GM10266 (cell line): ENCODE results near the gene CHCHD4.

Source experiments
- DNase-seq: peaks from one replicate; pipeline ENCODE4 v3.0.0; 2012; ENCODE audit errors: extremely low spot score
- CTCF ChIP-seq: IDR thresholded peaks from 2 replicates; pipeline ENCODE4 v1.5.1; 2012; ENCODE audit warnings: mild to moderate bottlenecking, low read depth; ENCODE audit not compliant: control insufficient read depth, insufficient read depth; ENCODE audit errors: missing control alignments

The CHCHD4 gene

GRCh38 chr3:14148041-14148985 is 23.6 kb upstream of the CHCHD4 start:
- DNase-seq, result no peak
- TF ChIP-seq CTCF, result no peak

- DNase-seq, result no peak
- TF ChIP-seq CTCF, result no peak
Measured at GRCh38 chr3:14147617-14148016, 22.9 kb upstream of the CHCHD4 start.

GRCh38 chr3:14147066-14147435 is 22.4 kb upstream of the CHCHD4 start:
- TF ChIP-seq CTCF, result no peak

GRCh38 chr3:14146381-14147065 is 21.9 kb upstream of the CHCHD4 start:
- no peak for DNase-seq
- TF ChIP-seq CTCF, result no peak

More at GRCh38 chr3:14147066-14147435, 22.4 kb upstream of the CHCHD4 start:
- no peak for DNase-seq

GRCh38 chr3:14145670-14146380 is 21.2 kb upstream of the CHCHD4 start:
- no peak for TF ChIP-seq CTCF
- no peak for DNase-seq

- TF ChIP-seq CTCF, result no peak
- no peak for DNase-seq
Measured at GRCh38 chr3:14145236-14145635, 20.6 kb upstream of the CHCHD4 start.
